Measurements from ENCODE around the gene RALB.

- TF ChIP-seq GATA3 (IDR thresholded peaks at IDR 0.05; ENCODE audit: low read depth, low read length) (no peak), GATA2 (IDR thresholded peaks at IDR 0.05; ENCODE audit: low read depth, low read length) (no peak)
These were observed 54.8 kb downstream of the RALB start for GRCh38 chr2:120307482-120307881.

Measured in SH-SY5Y (cell line).